Lower leg skin (tissue), 4 donors: Measurements from ENCODE around the gene EFHC1. TPM values are rescaled to one million over a fixed set of nuclear protein-coding genes. Genes with fewer than 3 reads are reported as not detected.

Experiments used
- DNase-seq, 2 donors: peaks; one replicate each; pipeline ENCODE4 v3.0.0-alpha.2; 2019; ENCODE audit warnings: low spot score in 2 of 2
- H3K4me3 ChIP-seq: fragments of 200-600 bp; sonication (generic); 2 replicates; pipeline ENCODE4 v1.5.1; 2017; ENCODE audit warnings: mild to moderate bottlenecking, low read depth; ENCODE audit not compliant: poor library complexity, severe bottlenecking
- POLR2A ChIP-seq, 2 donors: fragments of 450-650 bp; IDR thresholded peaks; one replicate each; pipeline ENCODE4 v1.6.1; 2016 to 2017; ENCODE audit warnings: antibody characterized with exemption in 2 of 2, mild to moderate bottlenecking in 1 of 2, moderate library complexity in 1 of 2
- WGBS, 2 donors: methylation state at CpG; one replicate each; pipeline ENCODE4 v1.1.5; 2018; 5-methylcytosine and 5-hydroxymethylcytosine counted together
- intact Hi-C: fragments of 100-400 bp; cut with DNase I; formaldehyde crosslinking; loops from one replicate; pipeline ENCODE4 v1.15.0; 2023; ENCODE audit warnings: low total_unique reads
- total RNA-seq, 4 donors: library from RNA; depleted of rRNA; stranded (reverse); fragments of >200 nt; gene quantifications; one replicate each; pipeline ENCODE4 v1.1.0, GENCODE V29; 2016
- TF ChIP-seq, protein P1 (sequence below), 3 donors: fragments of 450-650 bp; IDR thresholded peaks; one replicate each; pipeline ENCODE4 v1.5.1; 2016; ENCODE audit warnings: antibody characterized with exemption in 3 of 3, mild to moderate bottlenecking in 3 of 3, moderate library complexity in 2 of 3

Gene EFHC1
- total RNA-seq, 4 donors from 2014 or later, result 12.2 to 22.8 (median 18.1) TPM

- H3K4me3 ChIP-seq, result no peak overlapping the region
- 35 to 40% methylated on average over 6 of the region's 6 CpGs for WGBS, 2 donors
- DNase-seq, result peak in 1 of 2 donors; percentile 52
- TF ChIP-seq, protein P1, sequence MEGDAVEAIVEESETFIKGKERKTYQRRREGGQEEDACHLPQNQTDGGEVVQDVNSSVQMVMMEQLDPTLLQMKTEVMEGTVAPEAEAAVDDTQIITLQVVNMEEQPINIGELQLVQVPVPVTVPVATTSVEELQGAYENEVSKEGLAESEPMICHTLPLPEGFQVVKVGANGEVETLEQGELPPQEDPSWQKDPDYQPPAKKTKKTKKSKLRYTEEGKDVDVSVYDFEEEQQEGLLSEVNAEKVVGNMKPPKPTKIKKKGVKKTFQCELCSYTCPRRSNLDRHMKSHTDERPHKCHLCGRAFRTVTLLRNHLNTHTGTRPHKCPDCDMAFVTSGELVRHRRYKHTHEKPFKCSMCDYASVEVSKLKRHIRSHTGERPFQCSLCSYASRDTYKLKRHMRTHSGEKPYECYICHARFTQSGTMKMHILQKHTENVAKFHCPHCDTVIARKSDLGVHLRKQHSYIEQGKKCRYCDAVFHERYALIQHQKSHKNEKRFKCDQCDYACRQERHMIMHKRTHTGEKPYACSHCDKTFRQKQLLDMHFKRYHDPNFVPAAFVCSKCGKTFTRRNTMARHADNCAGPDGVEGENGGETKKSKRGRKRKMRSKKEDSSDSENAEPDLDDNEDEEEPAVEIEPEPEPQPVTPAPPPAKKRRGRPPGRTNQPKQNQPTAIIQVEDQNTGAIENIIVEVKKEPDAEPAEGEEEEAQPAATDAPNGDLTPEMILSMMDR (IDR thresholded peaks at IDR 0.05), result no peak
- no peak for TF ChIP-seq POLR2A (IDR thresholded peaks at IDR 0.05)
- intact Hi-C loops, result no loop called here
Observed at GRCh38 chr6:52552278-52552643, 132.1 kb downstream of the EFHC1 start.

DNA sequence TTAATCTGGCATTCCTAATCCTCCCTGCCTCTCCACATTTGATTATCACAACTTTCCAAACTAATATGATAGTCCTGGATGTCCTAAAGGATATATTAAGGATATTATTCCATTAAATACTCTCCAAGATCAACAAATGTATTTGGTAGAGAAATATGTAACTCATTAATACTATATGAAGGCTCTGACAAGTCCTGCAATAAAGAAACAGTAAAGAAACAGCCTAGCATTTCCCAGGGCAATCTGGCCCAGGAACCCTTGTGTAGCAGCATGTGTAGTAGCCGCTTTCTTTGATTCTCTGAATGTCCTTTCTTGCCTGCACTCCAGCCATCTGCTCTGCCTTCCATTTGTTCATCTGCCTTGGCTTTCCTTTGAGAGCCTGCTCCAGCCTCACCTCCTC is 133.0 kb downstream of the EFHC1 start:
- 96 to 97% methylated on average over 1 of the region's 1 CpG for WGBS, 2 donors
- intact Hi-C loops, result no loop called here

DNA sequence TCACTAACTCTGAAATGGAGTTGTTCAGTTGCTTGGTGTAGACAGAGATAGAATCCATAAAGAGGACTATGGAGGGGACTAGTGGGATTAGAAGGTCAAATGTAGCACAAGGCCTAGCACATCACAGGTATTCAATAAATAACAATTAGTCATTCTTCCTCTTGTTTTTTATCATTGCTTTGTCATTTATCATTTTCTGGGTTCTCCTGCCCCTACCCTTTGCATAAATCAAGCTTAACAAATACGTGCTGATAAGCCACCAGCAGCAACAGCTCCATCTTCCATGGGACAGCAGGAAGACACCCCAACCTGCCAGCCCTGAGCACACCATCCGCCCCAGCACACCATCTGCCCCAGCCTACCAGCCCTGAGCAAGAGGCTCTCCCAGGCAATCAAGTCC is 133.6 kb downstream of the EFHC1 start:
- H3K4me3 ChIP-seq, result no peak overlapping the region
- DNase-seq, result no peak
- no peak for TF ChIP-seq POLR2A (IDR thresholded peaks at IDR 0.05)
- TF ChIP-seq, protein P1 (IDR thresholded peaks at IDR 0.05), result no peak
- intact Hi-C loops, result no loop called here
- WGBS, 2 donors, result 93 to 96% methylated on average over 2 of the region's 2 CpGs

More for the DNA sequence above, 133.0 kb downstream of the EFHC1 start:
- DNase-seq, result no peak
- H3K4me3 ChIP-seq, result no peak overlapping the region
- no peak for TF ChIP-seq POLR2A (IDR thresholded peaks at IDR 0.05)
- TF ChIP-seq, protein P1 (IDR thresholded peaks at IDR 0.05), result no peak

DNA sequence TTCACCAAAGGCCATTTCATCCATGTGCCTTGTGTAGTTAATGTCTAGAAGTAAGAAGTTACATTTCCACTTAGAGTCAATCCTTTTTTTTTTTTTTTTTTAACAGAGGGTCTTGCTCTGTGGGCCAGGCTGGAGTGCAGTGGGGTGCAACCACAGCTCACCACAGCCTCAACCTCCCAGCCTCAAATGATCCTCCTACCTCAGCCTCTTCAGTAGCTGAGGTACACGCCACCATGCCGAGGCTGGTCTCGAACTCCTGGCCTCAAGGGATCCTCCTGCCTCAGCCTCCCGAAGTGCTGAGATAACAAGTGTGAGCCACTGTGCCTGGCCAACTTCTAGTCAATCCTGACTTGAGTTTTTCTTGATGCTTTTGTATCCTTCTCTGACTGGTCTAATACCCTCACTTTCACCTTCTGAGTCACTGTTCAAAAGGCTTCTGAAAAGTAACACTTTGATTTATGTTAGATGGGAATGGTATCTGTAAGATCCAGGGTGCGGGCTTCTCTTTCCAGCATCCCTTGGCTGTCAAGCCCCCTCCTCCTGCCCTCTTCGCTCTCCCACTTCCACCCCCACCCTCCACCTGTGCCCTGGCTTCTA is 134.6 kb downstream of the EFHC1 start:
- 97 to 98% methylated on average over 6 of the region's 6 CpGs for WGBS, 2 donors
- intact Hi-C loops, result no loop called here
- TF ChIP-seq, protein P1 (IDR thresholded peaks at IDR 0.05), result no peak
- no peak for TF ChIP-seq POLR2A (IDR thresholded peaks at IDR 0.05)
- no peak overlapping the region for H3K4me3 ChIP-seq
- peak in 1 of 2 donors; percentile 75 for DNase-seq

DNA sequence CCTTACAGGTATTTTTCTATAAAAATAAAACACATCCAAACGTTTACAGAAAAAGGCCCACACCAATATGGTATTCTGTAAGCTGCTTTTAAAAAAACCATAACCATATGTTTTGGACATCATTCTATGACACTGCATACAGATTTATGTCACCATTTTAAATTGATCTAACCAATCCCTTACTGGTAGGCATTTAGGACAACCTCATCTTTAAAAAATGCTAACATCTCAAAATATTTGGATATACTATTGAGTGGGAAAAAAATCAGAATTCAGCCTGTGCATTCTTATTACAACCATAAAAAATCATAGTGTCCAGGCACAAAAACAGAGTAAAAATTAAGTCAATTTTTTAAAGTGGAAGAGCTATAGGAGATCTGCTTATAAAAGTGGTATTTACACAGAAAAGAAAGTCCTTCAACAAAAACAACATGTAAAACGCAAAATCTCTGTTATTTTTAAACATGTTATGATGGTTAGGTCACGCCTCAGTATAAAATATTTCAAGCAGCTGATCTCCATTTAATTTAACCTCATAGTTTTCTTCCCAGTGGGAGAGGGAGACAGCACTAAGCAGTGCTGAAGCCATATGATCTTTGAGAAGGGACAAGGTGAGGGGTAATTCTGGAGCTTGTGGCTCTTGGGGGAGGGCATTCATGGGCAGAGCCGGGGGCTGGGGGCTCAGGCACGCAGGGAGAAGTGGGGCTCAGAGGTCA is 135.5 kb downstream of the EFHC1 start:
- WGBS, 2 donors, result 64 to 72% methylated on average over 5 of the region's 5 CpGs
- DNase-seq, result peak in 1 of 2 donors; percentile 34
- no peak for TF ChIP-seq POLR2A (IDR thresholded peaks at IDR 0.05)
- TF ChIP-seq, protein P1 (IDR thresholded peaks at IDR 0.05), result no peak
- no peak overlapping the region for H3K4me3 ChIP-seq
- intact Hi-C loops, result no loop called here
